Activated CD8-positive, alpha-beta memory T cell treated with anti-CD3 and anti-CD28 coated beads, Interleukin-2, amount 50 U/mL, for 24 hours (primary cell): ENCODE data around the gene CPA5.

Source experiments
- DNase-seq: peaks from one replicate; pipeline ENCODE4 v3.0.0-alpha.2; 2020; ENCODE audit errors: extremely low read depth

Gene CPA5

DNA sequence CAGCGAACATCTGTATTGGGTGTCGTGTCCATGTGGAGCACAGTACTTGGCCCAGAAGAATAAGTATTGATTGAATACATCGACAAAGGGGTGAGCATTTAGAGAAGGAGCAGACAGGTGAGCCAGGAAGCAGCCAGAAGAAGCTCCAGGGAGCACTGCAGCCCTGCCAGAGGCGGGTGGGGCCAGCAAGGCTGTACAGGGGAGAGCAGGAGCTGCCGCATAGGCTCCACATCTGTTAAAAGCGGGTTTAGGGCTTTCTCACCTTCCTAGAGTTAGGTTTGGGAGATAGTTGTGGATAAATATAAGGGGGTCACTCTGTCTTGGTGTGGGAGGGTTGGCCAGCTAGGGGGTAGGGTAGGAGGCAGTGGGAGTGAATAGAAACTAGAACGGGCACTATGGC, 34.4 kb downstream of the CPA5 start:
- DNase-seq: no peak

DNA sequence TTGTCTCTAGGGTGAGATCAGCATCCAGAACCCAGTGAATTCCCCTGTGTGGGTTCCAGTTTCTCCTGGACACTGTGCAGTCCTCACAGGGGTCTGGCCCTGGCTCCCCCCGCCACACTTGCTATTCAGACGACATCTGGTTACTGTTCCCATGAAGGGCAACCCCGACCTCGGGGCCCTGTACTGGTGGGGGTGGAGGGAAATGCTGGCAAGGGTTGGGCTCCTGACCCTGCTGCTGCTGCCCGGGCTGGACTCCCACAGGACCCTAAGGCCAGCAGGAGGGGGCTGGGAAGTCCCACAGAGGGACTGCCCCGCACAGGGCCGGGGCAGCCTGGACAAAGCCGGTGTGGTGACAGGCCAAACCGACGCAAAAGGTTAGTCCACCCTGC, 34.9 kb downstream of the CPA5 start:
- no peak for DNase-seq

DNA sequence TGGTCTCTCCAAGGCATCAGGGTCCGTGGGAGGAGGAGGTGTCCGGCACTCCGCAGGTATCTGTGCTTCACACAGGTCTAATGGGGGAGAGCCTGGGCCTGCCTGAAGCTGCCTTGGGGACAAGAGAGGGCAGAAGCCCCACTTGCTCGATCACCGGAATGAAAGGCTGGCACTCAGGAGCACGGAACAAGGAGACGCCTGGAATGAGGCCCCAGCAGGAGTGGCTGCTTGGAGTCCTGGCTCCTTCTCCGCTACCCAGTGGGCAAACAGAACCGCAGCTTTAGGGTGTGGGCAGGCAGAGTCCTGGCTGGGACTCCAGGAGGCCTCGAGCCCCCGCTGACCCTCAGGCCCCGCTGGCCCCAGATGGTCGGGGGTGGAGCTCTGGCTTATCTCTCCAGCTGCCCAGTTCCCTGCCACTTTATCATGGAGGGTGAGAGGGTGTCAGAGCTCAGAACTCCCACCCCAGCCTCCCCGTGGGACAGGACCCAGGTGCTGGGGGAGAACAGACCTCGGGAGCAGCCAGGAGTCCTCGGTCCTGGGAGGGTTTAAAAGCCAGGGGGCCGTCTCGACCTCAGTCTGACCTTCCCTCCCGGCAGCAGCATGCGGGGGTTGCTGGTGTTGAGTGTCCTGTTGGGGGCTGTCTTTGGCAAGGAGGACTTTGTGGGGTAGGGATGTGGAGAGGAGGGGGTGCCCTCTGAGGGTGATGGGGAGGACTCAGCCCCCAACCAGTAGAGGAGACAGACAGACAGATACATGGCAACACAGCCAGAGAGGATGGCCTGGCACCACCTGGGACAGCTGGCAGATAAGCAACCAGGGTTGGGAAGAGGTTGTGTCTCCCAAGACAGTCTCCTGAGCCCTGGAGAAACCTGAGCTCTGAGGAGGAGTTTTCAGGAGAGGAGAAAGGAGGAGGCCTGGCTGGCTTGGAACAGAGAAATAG, 35.6 kb downstream of the CPA5 start, which contains the start of gene CPA1:
Gene CPA1 (plus strand): TSS at position 574 of the 940 bp plus-strand sequence. CDS start 27 bp downstream, at position 601.
- DNase-seq: no peak

DNA sequence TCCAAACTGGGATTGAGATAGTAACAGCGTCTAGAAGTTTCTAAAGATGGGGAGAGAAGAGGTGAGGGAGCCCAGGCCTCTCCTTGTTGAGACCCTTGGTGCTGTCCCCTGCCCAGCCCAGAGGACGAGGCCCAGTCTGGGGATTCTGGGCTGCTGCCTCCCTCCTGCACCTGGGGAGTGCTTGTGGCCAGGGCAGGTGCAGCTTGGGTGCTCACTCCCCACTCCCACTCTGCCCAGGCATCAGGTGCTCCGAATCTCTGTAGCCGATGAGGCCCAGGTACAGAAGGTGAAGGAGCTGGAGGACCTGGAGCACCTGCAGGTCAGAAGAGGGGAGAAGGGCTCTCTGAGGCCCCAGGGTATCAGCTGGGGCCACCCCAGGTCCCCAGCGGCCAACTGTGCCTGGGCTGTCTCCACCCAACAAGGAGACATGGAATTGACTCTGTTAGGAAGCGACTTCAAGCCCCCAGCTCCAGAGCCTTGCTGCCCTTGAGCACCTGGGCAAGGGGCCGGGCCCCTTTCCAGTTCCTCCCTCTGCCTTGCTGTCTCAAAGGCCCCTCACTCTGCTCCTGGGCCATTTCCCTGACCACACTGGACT, 36.3 kb downstream of the CPA5 start:
- DNase-seq: no peak

DNA sequence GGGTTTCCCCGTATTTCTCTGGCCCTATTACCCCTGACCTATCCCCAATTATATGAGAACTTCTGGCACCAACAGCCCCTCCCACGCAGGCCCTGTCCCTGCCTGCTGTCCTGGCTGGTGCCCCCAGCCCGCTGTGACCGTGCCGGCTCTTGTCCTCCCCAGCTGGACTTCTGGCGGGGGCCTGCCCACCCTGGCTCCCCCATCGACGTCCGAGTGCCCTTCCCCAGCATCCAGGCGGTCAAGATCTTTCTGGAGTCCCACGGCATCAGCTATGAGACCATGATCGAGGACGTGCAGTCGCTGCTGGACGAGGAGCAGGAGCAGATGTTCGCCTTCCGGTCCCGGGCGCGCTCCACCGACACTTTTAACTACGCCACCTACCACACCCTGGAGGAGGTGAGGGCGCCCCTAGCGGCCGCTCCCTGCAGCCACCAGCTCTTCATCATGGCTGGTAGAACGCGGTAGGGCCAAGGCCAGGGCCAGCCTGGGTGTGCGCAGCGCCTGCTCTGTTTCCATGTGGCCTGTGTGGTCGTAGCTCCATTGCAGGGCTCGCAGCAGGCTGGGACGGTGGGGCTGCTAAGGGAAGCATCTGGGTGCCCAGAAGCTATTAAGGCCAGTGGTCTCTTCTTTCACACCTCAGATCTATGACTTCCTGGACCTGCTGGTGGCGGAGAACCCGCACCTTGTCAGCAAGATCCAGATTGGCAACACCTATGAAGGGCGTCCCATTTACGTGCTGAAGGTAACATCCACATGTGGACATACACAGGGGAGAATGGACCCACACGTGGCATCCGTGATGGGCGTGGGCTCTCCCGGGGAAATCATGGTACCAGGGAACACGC, 37.1 kb downstream of the CPA5 start:
- DNase-seq: no peak

DNA sequence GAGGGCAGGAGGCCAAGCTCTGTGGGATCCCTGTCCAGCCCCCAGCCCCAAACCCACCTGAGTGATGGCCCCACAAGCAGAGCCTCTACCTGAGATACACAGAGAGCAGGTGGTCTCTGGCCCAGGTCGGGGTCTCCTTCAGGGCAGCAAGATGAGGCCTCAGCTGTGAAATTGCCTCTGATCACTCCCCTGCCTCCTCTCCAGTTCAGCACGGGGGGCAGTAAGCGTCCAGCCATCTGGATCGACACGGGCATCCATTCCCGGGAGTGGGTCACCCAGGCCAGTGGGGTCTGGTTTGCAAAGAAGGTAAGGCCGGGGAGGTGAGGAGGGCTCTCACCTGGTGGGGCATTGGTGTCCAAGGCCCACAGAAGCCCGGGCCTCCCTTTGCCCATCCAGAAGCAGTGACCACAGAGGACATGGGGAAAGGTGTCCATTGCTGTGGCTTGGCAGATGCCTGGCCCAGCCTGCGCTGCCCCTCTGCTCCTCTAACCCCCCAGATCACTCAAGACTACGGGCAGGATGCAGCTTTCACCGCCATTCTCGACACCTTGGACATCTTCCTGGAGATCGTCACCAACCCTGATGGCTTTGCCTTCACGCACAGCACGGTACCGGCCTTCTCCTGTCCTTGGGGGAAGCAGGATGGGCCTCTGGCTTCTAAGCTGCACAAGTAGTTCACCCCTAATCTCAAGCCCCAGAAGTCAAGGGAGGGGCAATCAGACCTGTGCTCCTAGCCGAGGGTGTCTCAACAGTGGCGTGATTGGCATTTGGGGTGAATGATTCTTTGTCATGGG, 38.8 kb downstream of the CPA5 start:
- no peak for DNase-seq

DNA sequence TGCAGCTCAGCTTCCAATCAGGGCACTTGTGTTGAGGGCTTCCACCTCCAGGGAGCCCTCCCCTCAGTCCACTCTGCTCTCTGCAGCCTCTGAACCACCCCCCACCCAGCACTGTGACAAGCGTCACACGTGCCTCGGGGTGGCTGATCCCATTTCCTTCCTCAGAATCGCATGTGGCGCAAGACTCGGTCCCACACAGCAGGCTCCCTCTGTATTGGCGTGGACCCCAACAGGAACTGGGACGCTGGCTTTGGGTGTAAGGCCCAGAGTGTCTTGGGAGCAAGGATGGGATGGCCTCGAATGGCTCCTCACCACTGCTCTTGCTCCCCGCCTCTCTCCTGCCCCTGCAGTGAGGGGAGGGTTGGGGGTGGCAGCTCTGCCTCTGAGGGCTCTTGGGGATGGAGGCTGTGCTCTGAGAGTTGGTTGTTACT, 39.8 kb downstream of the CPA5 start:
- no peak for DNase-seq

DNA sequence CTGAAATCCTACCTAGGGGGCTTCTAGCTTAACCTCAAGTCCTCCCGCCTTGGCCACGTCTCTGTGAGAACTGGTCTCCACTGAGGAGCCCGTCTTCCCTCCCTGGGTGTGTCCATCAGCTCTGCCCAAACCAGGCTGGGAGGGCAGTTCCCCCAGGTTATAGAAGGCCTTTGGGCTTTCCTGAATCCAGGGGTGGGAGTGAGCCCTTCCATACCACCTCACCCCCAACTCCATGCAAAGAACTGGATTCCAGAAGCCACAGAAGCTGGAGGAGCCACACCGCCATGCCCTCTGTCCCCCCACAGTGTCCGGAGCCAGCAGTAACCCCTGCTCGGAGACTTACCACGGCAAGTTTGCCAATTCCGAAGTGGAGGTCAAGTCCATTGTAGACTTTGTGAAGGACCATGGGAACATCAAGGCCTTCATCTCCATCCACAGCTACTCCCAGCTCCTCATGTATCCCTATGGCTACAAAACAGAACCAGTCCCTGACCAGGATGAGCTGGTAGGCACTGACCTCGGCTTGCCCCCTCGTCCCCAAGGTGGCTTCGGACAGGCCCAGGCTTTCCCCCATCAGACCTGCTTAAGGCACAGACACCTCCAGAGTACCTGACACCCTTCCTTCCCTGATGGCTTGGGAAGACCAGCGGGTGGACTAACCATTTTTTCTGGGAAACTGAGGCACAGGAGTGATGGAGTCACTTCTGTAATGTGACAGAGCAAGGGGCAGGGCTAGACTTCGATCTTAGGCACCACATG, 40.4 kb downstream of the CPA5 start:
- DNase-seq: no peak

DNA sequence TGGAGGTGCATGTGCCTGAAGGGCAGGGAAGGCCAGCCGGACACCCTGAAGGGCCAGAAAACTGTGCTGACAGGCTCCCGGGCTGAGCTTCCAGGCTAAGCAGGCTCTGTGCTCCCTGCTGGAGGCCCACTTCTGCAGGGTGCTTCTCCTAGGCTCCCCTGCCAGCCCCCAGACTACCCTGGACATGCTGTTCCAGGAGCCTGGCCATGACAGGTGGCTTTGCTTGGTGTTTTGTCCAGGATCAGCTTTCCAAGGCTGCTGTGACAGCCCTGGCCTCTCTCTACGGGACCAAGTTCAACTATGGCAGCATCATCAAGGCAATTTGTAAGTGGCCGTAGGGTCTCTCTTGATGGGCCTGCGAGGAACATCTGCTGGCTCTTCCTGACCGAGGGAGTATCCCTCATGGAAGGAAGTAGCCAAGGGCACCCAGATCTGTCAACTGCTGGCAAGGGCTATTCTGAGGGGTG, 41.0 kb downstream of the CPA5 start:
- DNase-seq: no peak

DNA sequence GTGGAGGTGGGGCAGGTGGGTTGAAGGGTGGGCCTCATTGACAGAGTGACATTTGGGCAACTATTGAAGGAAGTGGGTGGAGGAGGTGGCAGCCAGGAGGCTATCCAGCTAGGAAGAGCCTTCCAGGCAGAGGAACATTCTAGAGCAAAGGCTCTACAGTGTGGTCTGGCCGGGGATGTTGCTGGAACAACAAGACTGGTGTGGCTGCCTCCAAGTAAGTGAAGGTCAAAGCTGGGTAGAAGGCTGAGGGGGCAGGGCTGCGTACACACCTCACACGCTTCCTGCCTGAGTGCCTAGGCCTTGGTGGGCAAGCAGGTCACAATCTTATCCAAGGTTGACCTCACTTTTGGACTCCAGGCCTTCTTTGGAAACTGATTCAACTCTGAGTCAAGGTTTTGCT, 42.3 kb downstream of the CPA5 start:
- no peak for DNase-seq

DNA sequence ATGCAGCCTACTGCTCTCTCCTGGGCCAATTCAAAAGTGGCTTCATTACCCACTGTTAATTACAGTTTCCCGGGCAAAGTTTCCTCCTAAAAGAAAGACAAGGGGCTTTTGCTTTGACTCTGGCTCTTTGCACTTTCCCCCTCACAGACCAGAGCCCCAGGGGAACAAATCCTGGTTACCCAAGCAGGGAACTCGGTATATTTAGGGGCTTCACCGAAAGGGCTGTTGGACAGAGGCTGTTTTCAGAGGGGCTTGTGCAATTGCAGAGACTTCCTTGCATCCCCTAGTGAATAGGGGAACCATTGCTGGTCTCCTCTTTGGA, 42.7 kb downstream of the CPA5 start:
- DNase-seq: no peak

DNA sequence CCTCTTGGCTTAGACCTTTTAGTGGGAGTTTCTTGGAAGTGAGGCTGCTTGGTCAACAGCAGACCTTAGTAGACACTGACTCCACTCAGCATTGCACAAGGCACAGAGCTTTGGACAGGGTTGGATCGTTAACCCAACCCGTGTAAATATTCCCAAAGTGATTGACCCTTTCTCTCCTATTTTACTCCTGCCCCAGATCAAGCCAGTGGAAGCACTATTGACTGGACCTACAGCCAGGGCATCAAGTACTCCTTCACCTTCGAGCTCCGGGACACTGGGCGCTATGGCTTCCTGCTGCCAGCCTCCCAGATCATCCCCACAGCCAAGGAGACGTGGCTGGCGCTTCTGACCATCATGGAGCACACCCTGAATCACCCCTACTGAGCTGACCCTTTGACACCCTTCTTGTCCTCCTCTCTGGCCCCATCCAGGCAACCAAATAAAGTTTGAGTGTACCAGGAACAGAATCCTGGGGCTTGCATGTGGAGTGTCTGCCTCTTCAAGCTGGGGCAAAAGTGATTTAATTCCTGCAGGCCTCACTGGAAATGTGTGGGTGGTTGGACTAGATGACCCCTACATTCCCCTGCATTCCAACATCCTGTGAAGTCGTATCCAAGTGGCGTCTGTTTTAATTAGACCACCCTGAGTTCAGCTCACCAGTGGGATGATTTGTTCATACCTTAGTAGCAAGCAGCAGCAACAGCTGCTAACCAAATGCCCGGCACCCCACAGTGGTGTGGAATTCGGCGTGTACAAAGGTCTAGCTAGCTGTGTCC, 43.2 kb downstream of the CPA5 start:
- no peak for DNase-seq

DNA sequence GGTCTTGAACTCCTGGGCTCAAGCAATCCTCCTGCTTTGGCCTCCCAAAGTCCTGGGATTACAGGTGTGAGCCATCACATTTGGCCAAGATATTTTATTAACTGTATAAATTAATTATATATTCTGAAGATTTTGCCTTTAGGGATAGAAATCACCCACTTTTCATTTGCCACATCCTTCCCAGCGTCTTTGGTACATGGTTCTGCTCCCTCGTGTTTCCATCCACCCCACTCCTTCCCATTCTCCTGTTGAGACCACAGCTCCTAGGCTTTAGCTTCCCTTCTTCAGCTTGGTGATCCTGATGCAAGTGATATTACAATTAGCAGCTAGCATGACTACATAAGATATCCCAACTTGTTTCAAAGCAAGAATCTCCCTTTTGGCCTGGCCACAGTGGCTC, 44.1 kb downstream of the CPA5 start:
- DNase-seq: no peak

DNA sequence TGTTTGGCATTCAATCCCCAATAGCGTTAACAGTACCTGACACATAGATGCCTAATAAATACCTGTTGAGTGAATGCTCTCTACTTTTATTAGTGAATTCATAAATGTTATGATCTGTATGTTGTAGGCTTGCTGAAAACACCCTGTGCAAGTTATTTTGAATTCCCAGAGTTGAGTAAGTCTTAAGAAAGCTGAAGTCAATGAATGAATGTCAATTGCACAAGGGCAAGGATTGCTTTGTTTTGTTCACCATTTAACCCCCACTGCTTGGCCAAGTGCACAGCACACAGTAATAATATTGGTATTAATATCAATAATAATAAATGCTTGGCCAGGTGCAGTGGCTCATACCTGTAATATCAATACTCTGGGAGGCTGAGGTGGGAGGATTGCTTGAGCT, 45.9 kb downstream of the CPA5 start:
- no peak for DNase-seq

DNA sequence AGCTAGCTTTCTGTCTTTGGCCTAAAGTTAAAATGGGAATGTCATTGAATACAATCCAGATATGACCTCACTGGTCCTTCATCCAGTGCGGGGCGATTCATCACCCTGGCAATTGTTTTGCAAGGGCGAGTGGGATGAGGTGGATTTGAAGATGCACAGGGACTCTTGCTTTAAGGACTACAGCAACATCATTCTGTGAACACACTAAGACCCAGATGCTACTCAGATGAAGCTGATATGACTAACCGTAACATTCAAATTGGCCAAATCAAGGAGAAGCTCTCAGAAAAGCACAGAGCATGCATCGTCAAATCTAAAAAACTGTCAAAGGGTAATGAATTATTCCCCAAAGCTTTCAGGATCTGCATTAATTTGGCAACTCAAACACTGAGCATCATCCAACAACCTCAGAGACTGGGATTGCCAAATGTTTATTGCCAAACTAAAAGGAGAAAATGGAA, 48.5 kb downstream of the CPA5 start:
- DNase-seq: no peak

DNA sequence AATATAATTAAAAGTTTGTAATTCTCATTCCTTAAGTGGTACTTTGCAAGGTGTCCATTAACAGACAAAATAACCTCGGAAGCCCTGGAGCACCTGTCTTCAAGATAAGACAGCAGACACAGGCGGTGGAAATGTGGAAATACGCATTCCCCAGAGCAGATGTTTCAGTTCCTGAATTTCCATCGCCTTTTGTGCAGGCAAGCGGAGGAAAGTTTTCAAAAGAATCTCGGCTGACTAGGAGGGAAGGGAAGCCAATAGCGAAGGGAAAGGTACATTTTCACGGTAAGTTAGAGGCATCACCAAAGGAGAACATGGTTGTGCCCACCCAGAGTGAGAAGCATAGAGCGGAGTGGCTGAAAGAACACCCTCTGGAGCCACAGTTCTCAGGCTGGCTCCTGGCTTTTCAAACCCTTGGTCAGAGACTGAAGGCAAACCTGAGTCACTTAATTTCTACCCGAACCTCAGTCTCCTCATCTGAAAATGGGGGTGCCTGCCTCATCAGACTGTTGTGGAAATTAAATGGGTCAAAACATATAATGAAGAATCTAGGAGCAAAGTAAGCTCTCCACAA, 49.3 kb downstream of the CPA5 start:
- DNase-seq: no peak

DNA sequence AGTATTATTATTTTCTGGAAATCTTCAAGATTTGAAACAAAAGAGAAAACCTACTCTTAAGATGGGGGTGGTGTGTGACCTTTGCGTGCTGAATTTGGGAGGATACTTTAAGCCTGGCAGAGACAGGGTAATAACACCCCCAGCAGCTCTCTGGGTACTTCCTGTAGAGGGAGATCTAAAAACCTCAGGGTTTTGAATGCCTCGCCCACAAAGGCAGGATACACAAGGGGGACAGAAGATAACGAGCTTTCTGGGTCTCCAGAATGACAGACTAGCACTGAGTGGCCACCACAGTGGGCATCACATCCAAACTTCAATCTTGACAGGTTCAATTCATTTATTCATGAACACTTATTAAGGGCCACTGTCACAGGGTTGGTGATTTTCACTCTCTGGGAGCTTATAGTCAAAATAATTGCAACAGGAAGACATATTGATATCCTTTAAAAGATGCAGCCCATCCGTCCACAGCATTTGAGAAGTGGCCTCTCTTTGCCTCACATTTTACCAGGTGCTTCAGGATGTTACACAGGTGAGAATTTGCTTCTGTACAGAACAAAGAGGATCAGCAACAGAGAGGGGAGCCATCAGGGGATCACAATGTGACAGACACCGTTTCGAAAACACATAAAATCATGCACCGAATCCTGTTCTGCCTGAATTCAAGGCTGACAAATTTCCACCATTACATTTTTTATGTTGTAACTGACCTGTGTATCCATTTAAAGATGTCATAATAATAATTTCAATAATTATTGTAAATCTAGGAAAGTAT, 50.0 kb downstream of the CPA5 start:
- DNase-seq: no peak

DNA sequence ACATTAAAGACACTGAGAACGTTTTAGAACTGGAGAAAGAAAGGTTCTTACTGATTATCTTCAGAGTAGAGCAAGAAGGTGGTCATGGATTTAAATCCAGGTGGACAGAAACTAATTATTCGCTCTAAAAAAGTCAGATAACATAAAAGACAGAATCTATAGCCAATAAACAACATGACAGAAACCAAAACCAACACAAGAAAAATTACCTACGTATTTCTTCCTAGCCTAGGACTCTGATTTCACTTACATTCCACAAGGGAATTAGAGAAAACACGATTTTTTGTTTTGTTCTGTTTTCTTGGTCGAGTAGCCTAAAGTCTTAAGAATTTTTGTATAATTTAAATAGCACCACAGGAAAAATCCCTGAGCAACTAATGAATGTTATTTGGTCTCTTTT, 50.8 kb downstream of the CPA5 start:
- DNase-seq: no peak

DNA sequence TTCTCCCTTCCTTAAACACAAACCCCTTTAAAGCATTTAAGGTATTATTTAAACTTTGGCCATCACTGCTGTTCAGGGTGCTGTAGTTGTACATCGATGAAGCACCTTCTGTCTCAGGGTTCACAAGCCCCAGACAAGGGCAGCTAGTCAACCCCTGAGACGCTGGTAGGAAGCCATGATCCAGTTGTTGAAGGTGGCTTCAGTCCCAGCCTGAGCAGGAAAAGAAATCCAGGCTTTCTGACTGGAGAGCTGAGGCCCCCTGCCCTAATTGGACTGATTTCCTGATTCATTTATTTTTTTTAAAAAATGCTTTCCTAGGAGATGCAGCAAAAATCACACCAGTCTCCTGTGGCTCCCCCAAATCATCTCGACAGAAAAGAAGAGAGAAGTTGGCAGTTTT, 51.5 kb downstream of the CPA5 start:
- no peak for DNase-seq
